Measurements from ENCODE around the gene NCAPD2. TPM values are rescaled to one million over a fixed set of nuclear protein-coding genes. Genes with fewer than 3 reads are reported as not detected.
"Not testable (repeated sequence)": the region's sequence is repeated elsewhere in the genome, so short reads cannot be mapped to it uniquely, and the experiment has no call there.

The NCAPD2 gene
- total RNA-seq, 1 experiment from 2014 or later: 60.2 TPM

DNA sequence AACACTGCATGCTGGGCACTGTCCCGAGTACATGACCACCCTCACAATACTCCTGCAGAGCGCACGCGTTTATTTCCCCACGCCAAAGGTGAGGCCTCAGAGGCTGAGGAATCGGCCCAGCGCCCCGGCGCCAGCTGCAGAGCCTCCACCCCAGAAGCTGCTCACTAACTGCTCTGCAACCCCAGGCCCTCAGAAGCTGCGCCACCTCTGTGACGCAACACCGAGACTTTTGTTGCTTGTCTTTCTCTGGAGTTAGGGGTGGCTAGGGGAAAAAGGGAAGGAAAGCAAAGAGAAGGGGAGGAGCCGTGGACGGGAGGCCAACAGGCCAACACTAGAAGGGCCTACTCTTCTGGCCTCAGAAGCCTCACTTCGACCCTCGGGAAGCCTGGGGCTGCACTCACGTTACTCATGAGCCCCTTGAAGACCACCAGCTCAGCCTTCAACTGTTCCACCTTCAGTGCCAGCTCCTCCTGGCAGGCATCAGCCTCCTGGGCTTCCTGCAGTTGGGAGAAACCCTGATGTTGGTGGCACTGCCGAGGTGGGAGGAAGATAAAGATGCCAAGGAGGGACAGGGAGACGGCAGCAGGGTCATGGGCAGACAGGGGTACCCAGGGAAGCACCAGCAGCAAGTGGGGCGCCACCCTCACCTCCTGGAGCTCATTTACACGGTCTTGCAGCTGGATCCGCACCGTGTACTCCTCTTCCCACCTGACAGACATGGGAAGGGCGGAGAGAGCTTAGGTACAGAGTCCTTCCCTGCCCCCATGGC, 56.6 kb downstream of the NCAPD2 start:
- no peak for DNase-seq (ENCODE audit: low spot score)

DNA sequence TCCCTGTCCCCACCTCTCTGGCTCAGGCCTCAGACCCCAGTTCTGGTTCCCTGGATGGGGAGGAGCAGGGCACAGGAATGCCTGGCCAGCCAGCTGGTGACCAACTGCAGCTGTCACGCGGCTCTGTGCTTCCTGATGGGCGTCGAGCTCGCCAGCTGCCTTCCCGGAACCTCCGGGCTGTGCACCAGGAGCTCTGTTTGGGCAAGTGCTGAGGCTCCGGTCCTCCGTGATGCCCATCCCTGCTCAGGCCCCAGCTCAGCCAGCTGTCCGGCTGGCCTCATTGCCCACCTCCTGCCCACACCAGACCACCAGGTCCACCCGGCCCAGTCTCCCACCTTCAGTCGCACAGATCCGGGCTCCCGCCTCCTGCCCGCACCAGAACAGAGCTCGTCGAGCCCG, 57.2 kb downstream of the NCAPD2 start:
- no peak for DNase-seq (ENCODE audit: low spot score)

- DNase-seq (ENCODE audit: low spot score): no peak
Observed at GRCh38 chr12:6551496-6552139, 57.7 kb downstream of the NCAPD2 start.

- DNase-seq (ENCODE audit: low spot score): peak; percentile 60
Observed at GRCh38 chr12:6552140-6552551, 58.2 kb downstream of the NCAPD2 start.

GRCh38 chr12:6553051-6553868, 59.4 kb downstream of the NCAPD2 start:
- DNase-seq (ENCODE audit: low spot score): peak; percentile 88

DNA sequence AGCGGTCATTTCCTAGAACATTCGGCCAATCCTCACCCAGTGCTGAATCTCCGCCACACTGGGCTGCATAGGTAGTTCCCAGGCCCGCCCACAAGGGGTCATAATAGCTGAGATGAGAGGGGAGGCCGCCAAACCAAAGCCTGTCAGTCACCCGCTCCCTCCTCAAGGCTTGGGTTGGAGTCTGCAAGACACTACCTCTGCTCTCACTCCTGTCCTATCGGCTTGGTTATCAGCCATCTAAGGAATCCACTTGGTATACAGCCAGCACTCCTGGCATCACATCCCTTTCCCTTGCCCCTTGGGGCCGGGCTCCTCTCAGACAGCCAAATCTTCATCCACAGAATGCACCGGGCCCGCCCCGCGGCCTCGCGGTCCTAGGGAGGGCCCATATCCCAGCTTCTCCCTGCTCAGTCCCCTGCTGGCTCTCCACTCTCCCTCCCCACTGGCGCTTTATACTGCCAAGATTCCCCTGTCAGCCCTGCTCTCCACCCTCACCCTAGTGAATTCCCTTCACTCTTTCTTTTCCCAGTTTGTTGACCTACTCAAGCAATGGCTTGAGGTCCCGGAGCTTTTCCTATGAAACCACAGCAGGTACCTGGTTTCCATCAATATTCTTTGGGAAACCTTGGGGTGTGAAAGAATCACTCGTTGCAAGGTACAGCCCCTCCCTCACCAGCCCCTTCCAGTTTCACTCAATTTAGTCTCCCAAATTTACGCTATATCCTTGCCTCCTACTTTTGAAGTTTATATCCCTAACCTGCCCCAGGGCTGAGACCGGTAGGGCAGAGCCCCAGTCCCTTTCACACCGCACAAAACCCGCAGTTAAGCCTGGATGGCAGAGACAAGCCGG, 60.5 kb downstream of the NCAPD2 start:
- peak; percentile 78 for DNase-seq (ENCODE audit: low spot score)

DNA sequence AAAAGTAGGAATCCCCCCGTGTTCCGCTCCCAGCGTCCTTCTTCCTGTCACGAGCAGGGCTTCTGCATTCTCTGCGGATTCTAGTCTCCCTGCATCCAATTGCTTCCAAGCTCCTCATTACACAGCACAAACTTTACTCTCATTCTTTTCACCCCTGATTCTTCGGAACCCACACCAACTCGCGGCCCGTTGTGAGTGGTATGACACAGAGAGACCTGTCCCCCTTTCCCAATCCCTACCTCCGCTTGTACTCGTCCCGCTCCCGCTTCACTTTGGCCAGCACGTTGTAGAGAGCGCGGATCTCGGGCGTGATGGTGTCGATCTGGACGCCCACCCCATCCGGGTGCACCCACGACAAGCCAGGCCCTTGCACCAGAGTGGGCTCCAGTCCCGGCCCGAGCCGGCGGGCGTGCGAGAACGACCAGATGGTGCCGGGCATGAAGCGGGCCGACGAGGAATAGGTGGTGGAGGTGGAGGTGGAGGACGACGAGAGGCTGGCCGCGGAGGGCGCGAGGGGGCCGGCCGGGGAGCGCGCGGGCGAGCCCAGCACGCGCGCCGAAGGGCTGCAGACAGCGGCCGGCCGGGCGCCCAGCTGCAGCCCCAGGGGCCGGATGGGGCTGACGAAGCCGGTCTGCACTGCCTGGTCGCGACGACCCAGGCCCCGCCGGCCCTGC, 61.3 kb downstream of the NCAPD2 start:
- no peak for DNase-seq (ENCODE audit: low spot score)

DNA sequence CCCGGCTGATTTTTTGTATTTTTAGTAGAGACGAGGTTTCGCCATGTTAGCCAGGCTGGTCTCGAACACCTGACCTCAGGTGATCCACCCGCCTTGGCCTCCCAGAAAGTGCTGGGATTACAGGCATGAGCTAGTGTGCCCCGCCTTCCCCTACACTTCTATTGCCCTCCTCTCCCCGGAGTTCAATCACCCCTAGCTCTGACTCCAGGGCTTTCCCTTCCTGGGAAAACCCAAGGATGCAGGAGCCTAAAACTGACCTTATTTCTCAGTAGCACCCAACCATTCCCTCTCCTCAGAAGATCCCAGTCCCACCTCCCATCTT, 62.6 kb downstream of the NCAPD2 start:
- not testable (repeated sequence) for DNase-seq (ENCODE audit: low spot score)

GRCh38 chr12:6556857-6557256, 63.0 kb downstream of the NCAPD2 start:
- no peak for DNase-seq (ENCODE audit: low spot score)

DNA sequence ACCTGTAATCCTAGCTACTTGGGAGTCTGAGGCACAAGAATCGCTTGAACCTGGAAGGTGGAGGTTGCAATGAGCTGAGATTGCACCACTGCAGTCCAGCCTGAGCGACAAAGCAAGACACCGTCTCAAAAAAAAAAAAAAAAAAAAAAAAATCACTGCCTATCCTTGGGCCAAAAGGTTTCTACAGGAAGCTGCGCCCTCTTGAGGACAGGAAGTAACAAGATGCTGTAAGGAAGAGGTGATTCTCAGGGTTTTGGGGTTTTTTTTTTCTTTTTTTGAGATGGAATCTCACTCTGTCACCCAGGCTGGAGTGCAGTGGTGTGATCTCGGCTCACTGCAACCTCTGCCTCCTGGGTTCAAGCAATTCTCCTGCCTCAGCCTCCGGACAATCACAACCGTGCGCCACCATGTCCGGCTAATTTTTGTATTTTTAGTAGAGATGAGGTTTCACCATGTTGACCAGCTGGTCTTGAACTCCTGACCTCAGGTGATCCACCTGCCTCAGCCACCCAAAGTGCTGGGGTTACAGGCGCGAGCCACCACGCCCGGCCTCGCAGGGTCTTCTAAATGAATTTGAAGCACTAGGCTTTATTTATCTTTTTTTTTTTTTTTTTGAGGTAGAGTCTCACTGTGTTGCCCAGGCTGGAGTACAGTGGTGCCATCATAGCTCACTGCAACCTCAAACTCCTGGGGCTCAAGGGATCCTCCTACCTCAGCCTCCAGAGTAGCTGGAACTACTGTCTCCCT, 64.3 kb downstream of the NCAPD2 start:
- DNase-seq (ENCODE audit: low spot score): not testable (repeated sequence)

- DNase-seq (ENCODE audit: low spot score): no peak
Observed at GRCh38 chr12:6559500-6559899, 65.6 kb downstream of the NCAPD2 start.

- no peak for DNase-seq (ENCODE audit: low spot score)
Observed at GRCh38 chr12:6560501-6561205, 66.8 kb downstream of the NCAPD2 start.

DNA sequence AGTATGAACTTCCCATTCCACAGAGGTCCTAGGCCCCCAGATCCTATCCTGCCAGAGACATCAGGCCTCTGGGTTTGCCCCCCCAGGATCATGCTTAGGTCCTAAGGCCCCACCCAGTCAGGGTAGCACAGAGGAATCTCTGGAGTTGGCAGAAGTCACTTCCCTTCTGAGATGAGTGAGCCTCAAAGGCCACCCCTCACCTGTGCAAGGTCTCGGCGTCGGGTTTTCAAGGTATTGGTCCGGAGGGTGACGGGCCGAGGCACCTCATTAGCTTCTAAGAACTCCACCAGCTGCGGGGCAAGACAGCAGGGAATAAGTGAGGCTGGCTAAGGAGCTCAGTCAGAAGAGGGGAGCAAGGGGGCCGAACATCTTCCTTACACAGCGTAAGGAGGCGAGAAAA, 69.0 kb downstream of the NCAPD2 start:
- DNase-seq (ENCODE audit: low spot score): no peak

DNA sequence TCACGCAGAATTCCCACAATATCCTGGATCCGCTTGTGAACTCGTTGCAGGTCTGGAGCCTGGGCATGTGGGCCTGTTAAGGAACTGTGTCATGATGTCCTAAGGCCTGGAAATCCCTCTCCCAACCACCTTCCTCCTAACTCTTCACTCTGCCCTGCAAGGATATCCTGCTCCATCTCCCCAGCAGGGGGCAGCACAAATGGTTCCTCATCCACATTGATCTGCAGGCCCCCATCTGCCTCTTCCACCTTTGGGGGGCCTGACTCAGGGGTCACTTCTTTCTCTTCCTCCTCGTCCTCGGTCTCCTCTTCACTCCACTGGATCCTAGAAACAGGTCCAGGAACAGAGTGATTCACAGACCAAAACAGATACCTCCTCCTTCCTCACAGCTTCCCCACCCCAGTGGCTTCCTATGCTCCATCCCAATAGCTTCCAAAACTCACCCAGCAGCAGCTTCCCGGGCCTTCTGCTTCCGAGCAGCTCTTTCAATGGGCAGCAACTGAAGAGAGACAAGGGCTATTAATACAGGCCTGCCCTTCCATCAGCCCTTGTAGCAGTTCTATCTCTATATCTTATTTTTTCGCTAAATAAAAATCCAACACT, 69.6 kb downstream of the NCAPD2 start:
- no peak for DNase-seq (ENCODE audit: low spot score)

DNA sequence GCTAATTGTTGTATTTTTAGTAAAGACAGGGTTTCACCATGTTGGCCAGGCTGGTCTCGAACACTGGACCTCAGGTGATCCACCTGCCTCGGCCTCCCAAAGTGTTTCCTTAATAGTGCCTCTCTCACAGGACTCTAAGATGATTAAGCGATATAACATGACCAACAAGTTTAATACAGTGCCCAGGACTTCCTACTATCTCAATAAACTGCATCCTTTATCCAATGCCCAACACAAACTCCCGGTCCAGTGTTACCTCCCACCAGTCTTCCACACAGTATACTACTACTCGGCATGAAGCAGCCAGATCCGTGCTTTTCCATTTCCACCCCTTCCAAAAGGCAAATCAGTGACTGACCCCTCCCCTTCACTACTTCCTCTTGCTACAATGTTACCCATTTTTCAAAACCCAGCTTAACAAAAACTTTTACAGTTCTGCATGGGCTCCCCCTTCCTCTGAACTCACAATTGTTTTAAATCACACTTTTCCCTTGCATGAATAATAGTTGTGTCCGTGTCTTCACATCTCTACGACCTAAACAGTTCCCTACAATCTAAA, 73.3 kb downstream of the NCAPD2 start:
- DNase-seq (ENCODE audit: low spot score): no peak

DNA sequence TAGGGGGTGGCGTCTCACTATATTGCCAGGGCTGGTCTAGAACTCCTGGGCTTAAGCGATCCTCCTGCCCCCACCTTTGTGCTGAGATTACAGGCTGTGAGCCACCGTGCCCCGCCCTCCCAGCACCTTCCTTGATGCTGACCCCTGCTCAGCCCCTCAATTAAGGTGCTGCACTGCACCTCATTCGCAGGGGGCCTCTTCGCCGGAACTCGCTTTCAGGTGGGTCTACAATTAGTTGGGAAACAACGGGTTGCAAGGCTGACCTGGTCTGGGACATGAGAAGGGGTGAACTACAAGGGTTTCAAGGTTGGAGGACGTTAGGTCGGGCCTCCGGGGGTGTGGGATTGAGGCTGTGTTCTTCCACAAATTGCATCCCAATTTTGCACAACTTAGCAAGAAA, 75.4 kb downstream of the NCAPD2 start:
- DNase-seq (ENCODE audit: low spot score): no peak

DNA sequence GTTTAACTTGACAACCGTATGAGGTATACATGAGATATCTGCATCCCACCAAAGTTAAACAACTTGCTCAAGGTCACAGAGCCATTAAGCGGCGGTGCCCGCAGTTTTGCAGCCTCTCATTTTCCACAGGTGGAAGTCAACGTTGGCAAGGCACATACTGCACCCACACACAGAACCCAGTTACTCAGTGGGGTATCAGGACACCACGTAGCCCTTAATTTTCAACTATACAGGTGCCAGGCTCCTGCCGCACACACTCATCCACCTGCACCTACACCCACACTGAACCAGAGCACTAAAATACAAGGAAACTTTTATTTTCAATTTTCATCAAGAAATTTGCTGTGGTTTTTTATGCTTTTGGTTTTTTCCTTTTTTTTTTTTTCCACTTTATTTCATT, 75.9 kb downstream of the NCAPD2 start:
- DNase-seq (ENCODE audit: low spot score): no peak

- peak; percentile 28 for DNase-seq (ENCODE audit: low spot score)
Observed at GRCh38 chr12:6570264-6570887, 76.5 kb downstream of the NCAPD2 start.

GRCh38 chr12:6573001-6573400, 79.1 kb downstream of the NCAPD2 start:
- no peak for DNase-seq (ENCODE audit: low spot score)

Data from A172 (cell line).